Measurements from ENCODE around the gene CACNA1C. TPM values are rescaled to one million over a fixed set of nuclear protein-coding genes. Genes with fewer than 3 reads are reported as not detected.

The CACNA1C gene
- total and polyA plus RNA-seq, 2 of the 4 experiments (the other 2 are of a cell fraction) = 1.6 to 2.6 TPM

DNA sequence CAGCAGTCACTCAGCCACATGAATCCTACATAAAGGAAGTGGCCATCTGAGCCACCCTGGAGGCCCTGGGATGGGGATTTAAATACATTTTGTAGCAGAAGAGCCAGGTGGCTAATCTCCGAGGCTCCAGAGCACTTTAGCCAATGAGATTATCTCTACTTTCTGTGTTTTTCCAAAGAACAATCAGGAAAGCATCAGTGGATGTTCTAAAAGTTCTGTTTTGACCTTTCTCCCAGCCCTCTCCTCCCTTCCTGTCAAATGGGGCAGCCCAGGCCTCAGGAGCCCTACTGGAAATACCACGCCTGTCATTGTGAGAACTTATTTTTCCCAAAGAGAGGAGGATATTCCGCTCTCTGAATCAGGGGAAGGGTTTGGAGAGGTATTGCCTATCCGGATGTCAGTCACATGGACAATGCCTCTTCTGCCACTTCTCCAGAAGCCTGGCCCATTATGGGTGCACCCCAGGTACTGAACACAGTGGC, 405.2 kb downstream of the CACNA1C start:
- no TSS peak for BruUV-seq (replicated peaks)
- no peaks in the 10 kb centered on the region for H4K20me1 ChIP-seq (ENCODE audit: insufficient read depth, low read length)
- no peak overlapping the region for H2BK5ac ChIP-seq (ENCODE audit: low read depth, low read length, poor library complexity, severe bottlenecking)
- in situ Hi-C loops (cut with MboI; ENCODE audit: low sequenced_read_pairs) (no loop called here), dilution Hi-C loops (cut with HindIII; ENCODE audit: low sequenced_read_pairs, unreplicated experiment) (no loop called here), intact Hi-C loops (cut with micrococcal nuclease) (no loop called here)
- no peak overlapping the region for H3K23ac ChIP-seq (ENCODE audit: low read depth, low read length)
- H3K9ac ChIP-seq (ENCODE audit: low read depth, low read length) = no peak overlapping the region
- H3K36me3 ChIP-seq (ENCODE audit: control insufficient read depth, insufficient read depth, low read length) = peaks cover 17% of the 10 kb centered on the region
- no CpG with 5 or more reads among the region's 4 CpGs for WGBS, 2 experiments (ENCODE audit: extremely low coverage in 2 of 2, insufficient read length in 1 of 2)
- no peak overlapping the region for H2AFZ ChIP-seq (replicated peaks; ENCODE audit: low read length, poor library complexity)
- H4K91ac ChIP-seq (ENCODE audit: insufficient read depth, low read depth, low read length) = no peak overlapping the region
- H4K5ac ChIP-seq (ENCODE audit: low read depth, low read length) = no peak overlapping the region
- no peak for DNase-seq
- POLR2A ChIA-PET (ENCODE audit: unreplicated experiment) = no interaction called here
- no peak overlapping the region for H3K4me2 ChIP-seq (ENCODE audit: low read depth, low read length)
- no peaks in the 10 kb centered on the region for H3K9me3 ChIP-seq (ENCODE audit: control insufficient read depth, insufficient read depth, low read length)
- H2BK120ac ChIP-seq (ENCODE audit: low read depth, low read length) = no peak overlapping the region
- H3K27me3 ChIP-seq (ENCODE audit: control insufficient read depth, insufficient read depth, low read length) = no peaks in the 10 kb centered on the region
- H3K14ac ChIP-seq (replicated peaks; ENCODE audit: low read depth, low read length) = no peak overlapping the region
- no peak overlapping the region for H3K18ac ChIP-seq (ENCODE audit: low read depth, low read length)
- no peaks in the 10 kb centered on the region for H3K79me1 ChIP-seq (ENCODE audit: low read depth in 1 of 2, low read length in 2 of 2)
- no peak overlapping the region for H2AK5ac ChIP-seq (ENCODE audit: low read depth, low read length)
- no peak for ATAC-seq (ENCODE audit: low read depth)
- TF ChIP-seq RAD21 (IDR thresholded peaks at IDR 0.05; ENCODE audit: low read length) = no peak
- TF ChIP-seq, protein P1, sequence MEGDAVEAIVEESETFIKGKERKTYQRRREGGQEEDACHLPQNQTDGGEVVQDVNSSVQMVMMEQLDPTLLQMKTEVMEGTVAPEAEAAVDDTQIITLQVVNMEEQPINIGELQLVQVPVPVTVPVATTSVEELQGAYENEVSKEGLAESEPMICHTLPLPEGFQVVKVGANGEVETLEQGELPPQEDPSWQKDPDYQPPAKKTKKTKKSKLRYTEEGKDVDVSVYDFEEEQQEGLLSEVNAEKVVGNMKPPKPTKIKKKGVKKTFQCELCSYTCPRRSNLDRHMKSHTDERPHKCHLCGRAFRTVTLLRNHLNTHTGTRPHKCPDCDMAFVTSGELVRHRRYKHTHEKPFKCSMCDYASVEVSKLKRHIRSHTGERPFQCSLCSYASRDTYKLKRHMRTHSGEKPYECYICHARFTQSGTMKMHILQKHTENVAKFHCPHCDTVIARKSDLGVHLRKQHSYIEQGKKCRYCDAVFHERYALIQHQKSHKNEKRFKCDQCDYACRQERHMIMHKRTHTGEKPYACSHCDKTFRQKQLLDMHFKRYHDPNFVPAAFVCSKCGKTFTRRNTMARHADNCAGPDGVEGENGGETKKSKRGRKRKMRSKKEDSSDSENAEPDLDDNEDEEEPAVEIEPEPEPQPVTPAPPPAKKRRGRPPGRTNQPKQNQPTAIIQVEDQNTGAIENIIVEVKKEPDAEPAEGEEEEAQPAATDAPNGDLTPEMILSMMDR (conservative IDR thresholded peaks at IDR 0.05; ENCODE audit: low read depth, low read length) = no peak
- TF ChIP-seq CHD1 (IDR thresholded peaks at IDR 0.05; ENCODE audit: low read depth, low read length) = no peak
- TF ChIP-seq, protein P2, sequence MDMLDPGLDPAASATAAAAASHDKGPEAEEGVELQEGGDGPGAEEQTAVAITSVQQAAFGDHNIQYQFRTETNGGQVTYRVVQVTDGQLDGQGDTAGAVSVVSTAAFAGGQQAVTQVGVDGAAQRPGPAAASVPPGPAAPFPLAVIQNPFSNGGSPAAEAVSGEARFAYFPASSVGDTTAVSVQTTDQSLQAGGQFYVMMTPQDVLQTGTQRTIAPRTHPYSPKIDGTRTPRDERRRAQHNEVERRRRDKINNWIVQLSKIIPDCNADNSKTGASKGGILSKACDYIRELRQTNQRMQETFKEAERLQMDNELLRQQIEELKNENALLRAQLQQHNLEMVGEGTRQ (IDR thresholded peaks at IDR 0.05; ENCODE audit: low read depth, low read length) = no peak
- no peak for TF ChIP-seq SMC3 (IDR thresholded peaks at IDR 0.05; ENCODE audit: low read depth, low read length)
- TF ChIP-seq MXI1 (IDR thresholded peaks at IDR 0.05; ENCODE audit: borderline replicate concordance, low read depth, low read length) = no peak
- TF ChIP-seq MAFK (IDR thresholded peaks at IDR 0.05; ENCODE audit: low read depth, low read length) = no peak
- no peak for TF ChIP-seq MAZ (IDR thresholded peaks at IDR 0.05; ENCODE audit: borderline replicate concordance, low read depth, low read length)
- no peak for TF ChIP-seq BHLHE40 (IDR thresholded peaks at IDR 0.05; ENCODE audit: low read depth, low read length)
- TF ChIP-seq NFE2L2 (IDR thresholded peaks at IDR 0.05; ENCODE audit: low read depth, low read length) = no peak
- TF ChIP-seq, protein P3, sequence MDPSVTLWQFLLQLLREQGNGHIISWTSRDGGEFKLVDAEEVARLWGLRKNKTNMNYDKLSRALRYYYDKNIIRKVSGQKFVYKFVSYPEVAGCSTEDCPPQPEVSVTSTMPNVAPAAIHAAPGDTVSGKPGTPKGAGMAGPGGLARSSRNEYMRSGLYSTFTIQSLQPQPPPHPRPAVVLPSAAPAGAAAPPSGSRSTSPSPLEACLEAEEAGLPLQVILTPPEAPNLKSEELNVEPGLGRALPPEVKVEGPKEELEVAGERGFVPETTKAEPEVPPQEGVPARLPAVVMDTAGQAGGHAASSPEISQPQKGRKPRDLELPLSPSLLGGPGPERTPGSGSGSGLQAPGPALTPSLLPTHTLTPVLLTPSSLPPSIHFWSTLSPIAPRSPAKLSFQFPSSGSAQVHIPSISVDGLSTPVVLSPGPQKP (IDR thresholded peaks at IDR 0.05; ENCODE audit: borderline replicate concordance, low read depth, low read length) = no peak
- TF ChIP-seq RFX5 (IDR thresholded peaks at IDR 0.05; ENCODE audit: low read depth, low read length) = no peak
- TF ChIP-seq RCOR1 (IDR thresholded peaks at IDR 0.05; ENCODE audit: insufficient replicate concordance, low read length) = no peak
- no peak for TF ChIP-seq FOS (IDR thresholded peaks at IDR 0.05; ENCODE audit: low read depth, low read length)
- TF ChIP-seq POLR2A (IDR thresholded peaks at IDR 0.05; ENCODE audit: low read depth, low read length) = no peak
- TF ChIP-seq CEBPB (IDR thresholded peaks at IDR 0.05; ENCODE audit: low read depth, low read length) = no peak
- no peaks in the 10 kb centered on the region for H3K4me1 ChIP-seq (ENCODE audit: control insufficient read depth, insufficient read depth, low read length)
- H3K9me1 ChIP-seq (ENCODE audit: insufficient read depth, low read length) = no peaks in the 10 kb centered on the region
- H2AK9ac ChIP-seq (replicated peaks; ENCODE audit: low read depth, low read length, poor library complexity) = no peak overlapping the region
- CTCF ChIA-PET = interaction anchor here (0.6 kb wide), 1 partner anchor 122 kb away, joined by 3 read pairs; no protein-coding TSS in a partner anchor
- H2BK20ac ChIP-seq (ENCODE audit: low read depth, low read length) = no peak overlapping the region
- H3K4ac ChIP-seq (ENCODE audit: low read depth, low read length) = no peak overlapping the region
- no peak overlapping the region for H3K27ac ChIP-seq (ENCODE audit: insufficient read depth, low read length)
- H4K8ac ChIP-seq (ENCODE audit: low read depth in 2 of 2, low read length in 2 of 2) = no peak overlapping the region
- H3K56ac ChIP-seq (ENCODE audit: extremely low read depth, insufficient read depth, low read length) = no peak overlapping the region
- no peak overlapping the region for H2BK15ac ChIP-seq (ENCODE audit: low read depth, low read length)
- H3K4me3 ChIP-seq (ENCODE audit: insufficient read depth, low read depth, low read length) = no peak overlapping the region

Measured in IMR-90 (cell line).